NCI-H1417 (cell line): ENCODE measurements around the gene STING1.
"Not testable (repeated sequence)": the region's sequence is repeated elsewhere in the genome, so short reads cannot be mapped to it uniquely, and the experiment has no call there.

Source experiments
- DNase-seq, 3 experiments: peaks; one replicate each; lab custom pipeline; 2025; lab: John Stamatoyannopoulos, UW

STING1 gene

DNA sequence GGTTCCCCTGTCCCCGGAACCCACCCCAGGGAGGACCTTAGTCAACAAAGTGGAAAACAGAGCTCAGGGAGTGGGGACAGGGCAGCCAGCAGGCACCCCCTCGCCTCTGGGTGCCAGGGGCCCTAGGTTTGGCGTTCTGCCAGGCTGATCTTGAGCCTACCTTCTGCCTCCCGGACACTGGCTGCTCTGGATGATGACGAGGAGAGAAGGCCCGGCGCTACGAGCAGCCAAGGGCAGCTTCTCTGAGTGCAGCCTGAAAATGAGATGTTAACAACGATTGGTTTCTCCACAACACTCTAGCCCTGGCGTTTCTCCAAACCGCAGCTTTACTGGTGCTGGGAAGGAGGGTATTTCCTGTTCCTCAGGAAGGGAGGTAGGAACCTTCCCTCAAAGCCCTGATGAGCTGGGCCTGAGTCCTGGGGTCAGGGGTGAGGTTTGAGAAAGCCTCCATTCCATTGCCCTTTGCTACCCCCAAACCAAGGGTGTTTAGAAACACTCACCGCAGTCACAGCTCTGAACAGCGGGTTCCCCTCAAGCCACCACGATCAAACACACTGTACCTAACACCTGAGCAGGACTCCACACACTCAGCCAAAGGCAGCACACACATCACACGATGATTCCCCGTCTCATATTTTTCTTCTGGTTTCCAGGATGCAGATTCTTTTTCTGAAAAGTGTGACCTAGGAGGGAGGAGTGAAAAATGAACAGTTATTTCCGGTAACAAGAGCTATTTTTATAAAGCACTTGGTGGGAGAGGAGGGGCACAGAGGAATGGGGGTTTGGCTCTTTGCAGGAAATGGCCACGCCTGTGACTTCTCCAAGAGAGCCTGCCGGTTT lies at the start of gene STING1:
TSS of gene STING1 (minus strand) at position 709 of the 840 bp plus-strand sequence. CDS start 1,054 bp downstream, outside the sequence.
- DNase-seq: peak in 2 of 3 experiments; percentile 9 to 97

DNA sequence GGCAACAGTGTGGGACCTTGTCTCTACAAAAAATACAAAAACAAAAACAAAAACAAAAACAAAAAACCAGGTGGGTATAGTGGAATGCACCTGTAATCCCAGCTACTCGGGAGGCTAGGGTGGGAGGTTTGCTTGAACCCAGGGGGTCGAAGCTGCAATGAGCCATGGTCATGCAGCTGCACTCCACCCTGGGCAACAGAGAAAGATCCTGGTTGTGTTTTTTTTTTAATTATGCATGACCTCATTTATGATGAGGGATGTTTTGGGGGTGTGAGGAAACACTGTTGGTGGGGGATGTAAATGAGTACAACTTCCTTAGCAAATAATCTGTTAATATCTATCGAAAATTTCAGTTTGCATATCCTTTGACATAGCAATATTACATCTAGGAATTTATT lies 49.2 kb upstream of the STING1 start:
- DNase-seq: no peak

DNA sequence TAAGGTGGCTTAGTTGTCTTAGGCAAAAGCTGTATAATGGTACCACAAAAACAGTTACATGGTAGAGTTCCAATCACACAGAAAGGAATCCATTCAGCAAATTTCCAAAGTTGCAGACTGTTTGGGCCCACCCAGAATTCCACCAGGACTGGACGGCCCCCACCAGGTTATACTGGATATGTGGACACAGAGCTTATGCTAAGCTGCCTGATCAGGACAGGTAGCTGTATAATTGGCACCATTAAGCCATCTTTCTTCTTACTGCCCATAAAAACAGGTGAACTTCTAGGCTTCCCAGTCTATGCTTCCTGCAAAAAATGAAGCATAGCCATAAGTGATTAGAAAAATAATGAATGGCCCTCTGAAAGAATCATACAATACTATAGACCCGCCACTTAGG lies 47.5 kb upstream of the STING1 start:
- DNase-seq: not testable (repeated sequence)

DNA sequence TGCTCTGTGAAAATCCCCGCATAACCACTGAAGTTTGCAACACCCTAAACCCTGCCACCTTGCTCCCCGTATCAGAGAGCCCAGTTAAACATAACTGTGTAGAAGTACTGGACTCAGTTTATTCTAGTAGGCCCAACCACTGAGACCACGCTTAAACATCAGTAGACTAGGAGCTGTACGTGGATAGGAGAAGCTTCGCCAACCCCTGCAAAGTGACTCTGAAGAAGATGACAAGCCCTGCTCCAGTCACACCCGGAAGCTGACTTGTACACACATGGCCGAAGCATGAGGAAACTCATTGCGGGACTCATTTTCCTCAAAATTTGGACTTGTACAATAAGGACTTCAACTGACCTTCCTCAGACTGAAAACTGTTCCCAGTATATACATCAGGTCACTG lies 46.1 kb upstream of the STING1 start:
- DNase-seq: not testable (repeated sequence)

DNA sequence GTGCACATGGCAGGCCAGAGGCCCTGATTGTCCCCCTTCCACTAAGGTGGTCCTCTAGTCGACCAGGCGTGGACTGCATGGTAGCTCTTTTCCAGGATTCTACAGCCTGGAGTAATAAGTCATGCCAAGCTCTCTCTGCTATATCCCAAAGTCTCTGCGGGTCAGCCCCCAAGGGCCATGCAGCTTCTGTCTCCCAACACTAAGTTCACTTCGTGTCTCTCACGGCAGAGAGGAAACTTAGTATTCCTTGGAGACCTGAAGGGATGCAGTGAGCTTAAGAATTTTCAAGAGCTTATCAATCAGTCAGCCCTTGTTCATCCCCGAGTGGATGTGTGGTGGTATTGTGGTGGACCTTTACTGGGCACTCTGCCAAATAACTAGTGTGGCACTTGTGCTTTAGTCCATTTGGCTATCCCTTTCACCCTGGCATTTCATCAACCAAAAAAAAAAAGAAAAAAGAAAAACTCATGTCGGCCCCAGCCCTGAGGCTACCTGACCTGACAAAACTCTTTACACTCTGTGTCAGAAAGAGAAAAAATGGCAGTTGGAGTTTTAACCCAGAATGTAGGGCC lies 45.4 kb upstream of the STING1 start:
- not testable (repeated sequence) for DNase-seq

DNA sequence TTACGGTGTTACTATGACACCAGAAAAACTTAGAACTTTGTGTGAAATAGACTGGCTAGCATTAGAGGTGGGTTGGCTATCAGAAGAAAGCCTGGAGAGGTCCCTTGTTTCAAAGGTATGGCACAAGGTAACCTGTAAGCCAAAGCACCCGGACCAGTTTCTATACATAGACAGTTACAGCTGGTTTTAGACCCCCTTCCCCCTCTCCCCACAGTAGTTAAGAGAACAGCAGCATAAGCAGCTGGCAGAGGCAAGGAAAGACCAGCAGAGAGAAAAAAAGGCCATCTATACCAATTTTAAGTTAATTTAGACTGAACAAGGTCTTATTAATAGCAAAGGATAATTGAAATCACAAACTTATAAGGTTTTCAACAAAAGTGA lies 44.5 kb upstream of the STING1 start:
- DNase-seq: not testable (repeated sequence)

DNA sequence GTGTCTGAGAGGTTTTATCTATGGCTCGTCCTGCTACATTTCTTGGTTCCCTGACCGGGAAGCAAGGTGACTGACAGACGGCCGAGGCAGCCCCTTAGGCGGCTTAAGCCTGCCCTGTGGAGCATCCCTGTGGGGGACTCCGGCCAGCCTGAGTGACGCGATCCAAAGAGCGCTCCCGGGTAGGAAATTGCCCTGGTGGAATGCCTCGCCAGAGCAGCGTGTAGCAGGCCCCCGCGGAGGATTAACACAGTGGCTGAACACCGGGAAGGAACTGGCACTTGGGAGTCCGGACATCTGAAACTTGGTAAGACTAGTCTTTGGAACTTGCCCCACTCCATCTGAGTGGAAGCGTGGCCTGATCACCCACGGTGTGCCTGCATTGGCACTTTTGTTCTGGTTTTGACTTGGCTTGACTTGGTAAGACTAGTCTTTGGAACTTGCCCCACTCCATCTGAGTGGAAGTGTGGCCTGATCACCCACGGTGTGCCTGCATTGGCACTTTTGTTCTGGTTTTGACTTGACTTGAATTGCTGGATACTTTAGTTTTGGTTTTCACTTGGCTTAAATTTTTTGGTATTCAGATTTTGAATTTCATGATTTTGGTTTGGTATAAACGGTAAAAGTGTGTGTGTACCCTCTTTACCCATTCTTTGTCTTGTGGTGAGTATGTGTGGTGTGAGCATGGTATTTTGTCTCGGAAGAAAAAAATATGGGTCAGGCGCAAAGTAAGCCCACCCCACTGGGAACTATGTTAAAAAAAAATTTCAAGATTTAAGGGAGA lies 43.9 kb upstream of the STING1 start:
- not testable (repeated sequence) for DNase-seq

DNA sequence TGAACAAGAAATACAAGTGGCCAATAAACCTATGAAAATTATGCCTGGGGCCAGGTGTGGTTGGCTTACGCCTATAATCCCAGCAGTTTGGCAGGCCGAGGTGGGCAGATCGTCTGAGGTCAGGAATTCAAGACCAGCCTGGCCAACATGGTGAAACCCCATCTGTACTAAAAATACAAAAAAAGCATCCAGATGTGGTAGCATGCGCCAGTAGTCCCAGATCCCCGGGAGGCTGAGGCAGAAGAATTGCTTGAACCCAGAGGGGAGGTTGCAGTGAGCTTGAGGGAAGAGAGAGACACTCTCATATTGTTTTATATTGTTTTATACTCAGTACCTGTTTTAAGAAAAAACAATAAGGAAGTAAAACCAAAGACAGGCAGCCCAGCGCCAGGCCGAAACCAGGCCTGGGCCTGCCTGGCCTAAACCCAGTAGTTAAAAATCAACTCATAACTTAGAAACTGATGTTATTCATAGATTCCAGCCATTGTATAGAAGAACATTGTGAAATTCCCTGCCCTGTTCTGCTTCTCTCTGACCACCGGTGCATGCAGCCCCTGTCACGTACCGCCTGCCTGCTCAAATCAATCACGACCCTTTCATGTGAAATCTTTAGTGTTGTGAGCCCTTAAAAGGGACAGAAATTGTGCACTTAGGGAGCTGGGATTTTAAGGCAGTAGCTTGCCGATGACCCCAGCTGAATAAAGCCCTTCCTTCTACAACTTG lies 43.2 kb upstream of the STING1 start:
- not testable (repeated sequence) for DNase-seq

DNA sequence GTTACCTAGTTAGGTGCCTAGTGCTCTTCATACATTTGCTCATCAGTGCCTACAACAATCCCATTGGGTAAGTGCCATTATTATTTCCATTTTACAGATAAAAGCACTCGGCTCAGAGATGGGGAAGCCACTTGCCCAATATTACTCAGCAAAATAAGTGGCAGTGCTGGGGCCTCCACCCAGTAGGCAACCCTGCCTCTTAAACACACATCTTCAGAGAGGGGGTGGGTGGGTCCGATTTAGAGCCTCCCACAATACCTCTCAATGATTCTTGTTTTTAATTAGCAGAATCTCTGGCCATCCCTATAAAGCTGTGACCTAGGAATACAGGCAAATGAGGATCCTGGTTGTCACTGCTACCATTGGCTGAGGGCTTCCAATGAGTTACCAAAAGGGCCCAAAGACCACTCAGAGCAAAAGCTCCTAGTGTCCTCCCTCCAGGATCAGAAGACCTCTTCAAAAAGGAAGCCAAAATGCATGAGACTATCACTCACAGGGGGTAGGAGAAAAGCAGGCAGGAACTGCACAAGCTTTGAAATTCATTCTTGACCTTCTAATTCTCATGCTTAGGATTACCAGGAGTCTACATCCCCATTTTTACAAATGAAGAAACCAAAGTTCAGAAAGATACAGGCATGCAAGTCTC lies 42.5 kb upstream of the STING1 start:
- DNase-seq: no peak

DNA sequence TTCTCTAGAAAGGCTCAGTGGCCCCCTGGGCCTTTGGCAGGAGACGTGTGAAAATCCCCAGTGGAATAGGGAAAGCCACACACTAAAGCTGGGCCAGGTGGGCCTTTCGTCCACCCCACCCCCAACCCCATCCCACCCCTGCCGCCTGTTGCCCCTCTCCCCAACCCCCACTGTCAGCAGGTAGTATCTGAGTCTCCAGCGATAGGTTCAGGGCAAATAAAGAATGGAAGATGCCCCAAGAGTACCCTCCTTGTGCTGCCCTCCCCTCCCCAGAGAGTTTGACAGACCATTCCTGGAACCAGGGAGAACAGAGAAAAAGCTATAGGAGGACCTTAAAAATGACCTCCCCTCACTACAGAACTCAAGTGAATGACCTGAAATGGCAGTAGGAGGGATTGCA lies 41.9 kb upstream of the STING1 start:
- DNase-seq: no peak

DNA sequence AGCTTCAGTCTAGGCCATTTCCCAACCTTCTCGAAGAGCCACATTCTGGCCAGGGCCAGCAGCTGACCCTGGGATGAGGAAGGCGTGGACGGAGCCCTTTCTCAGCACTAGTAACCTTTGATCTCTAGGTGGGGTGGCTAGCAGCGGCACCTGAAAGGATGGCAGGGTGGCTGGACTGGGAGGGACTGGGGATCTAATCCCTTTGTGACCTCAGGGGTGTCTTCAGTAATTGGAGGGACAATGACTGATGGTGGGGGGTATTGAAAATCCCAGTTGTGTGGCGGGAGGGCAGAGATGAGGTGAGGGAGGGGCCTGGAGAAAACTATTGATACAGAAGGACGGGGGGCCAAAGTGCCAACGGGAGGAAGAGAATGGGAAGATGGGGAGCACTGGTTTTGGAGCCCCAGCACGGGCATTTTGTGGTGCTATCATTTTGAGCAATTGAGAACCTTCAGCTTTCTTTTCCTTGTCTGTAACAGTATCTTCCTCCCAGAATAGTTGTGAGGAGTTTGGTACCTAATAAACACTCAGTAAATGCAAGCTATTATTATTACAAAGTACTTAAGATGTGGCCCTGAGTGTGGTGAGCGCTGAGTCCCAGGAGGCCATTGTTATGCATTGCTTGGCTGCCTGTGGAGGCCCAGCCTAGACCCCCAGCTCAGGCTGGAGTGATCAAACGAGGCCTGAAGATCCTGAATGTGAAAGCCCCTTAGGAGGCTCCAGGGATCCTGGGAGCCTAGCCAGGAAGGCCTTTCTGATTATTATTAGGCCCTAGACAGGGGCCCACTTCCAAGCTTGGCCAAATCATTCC lies 41.3 kb upstream of the STING1 start:
- no peak for DNase-seq

DNA sequence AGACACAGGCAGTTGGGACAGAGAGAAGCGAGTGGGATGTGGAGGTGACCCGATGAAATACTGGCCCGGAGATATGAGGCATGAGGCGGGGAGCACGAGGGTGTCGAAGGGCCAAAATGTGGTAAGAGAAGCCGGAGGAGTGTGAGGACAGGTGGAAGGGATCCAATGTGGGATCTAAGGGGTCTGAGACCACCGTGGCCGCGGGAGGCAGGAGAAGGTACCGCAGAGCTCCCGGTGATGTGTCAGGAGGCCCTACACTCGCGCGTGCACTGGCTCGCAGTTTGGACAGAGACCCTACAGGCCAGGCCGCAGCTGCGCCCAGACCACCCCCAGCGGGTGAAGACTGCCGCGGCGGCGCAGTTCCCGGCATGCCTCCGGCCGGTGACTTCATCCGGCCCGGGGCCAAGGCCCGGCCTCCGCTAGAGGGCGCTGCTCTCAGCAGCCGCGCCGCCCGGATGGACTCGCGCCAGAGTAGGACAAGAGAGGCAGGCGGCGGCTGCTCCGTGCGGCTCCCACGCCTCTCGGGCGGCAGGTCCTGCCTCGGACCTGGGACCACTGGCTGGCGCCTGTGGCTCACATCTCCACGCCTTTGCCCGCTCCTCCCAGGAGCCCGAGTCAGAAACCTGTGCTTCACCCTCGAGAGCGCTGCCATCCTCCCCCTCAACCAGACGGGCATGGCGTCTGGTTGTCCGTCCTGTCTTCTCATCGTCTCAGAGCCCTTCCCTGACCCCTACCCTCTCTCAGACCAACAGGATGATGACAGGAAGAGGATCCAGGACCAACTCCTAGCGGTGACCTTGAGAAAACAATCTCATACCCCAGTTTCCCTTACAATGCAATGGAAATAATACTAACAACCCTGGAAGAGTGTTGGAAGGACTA lies 35.4 kb upstream of the STING1 start:
- peak; percentile 73 to 90 (median 83) for DNase-seq

DNA sequence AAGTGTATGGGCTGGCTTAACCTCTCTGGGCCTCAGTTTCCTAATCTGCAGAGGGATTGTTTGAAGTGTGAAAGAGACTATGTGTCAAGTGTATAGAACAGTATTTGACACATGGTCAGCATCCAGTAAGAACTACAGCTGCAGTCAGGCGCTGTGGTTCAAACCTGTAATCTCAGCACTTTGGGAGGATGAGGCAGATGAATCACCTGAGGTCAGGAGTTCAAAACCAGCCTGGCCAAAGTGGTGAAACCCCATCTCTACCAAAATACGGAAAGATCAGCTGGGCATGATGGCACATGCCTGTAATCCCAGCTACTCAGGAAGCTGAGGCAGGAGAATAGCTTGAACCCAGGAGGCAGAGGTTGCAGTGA lies 31.9 kb upstream of the STING1 start:
- DNase-seq: no peak

DNA sequence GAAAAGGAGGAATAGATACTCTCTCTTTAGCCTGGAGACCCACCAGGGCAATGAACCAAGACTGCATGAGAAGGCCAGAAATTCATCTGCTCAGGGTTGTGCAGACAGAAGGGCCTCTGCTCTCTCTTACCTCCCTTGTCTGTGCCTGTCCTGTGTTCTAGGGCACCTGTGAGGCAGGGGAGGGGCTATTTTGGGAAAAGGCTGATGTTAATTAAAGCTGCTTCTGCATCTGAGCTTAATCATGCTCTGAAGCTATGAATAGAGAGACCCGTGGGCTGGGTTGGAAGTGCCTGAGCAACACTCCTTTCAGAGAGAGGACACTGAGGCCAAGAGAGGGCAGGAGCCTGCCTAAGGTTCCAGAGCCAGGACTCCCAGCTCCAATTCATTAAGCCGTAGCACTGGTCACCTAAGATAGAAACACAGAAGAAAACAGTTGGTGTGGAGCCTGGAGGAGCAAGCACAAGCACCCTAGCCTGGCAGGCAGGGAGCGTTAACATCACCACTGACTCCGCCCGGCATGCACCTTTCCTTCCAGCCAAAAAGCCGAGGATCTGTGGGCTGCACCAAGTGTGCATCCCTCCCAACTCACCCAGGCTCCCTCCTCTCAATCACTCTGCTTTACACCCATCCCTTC lies 31.4 kb upstream of the STING1 start:
- DNase-seq: no peak

DNA sequence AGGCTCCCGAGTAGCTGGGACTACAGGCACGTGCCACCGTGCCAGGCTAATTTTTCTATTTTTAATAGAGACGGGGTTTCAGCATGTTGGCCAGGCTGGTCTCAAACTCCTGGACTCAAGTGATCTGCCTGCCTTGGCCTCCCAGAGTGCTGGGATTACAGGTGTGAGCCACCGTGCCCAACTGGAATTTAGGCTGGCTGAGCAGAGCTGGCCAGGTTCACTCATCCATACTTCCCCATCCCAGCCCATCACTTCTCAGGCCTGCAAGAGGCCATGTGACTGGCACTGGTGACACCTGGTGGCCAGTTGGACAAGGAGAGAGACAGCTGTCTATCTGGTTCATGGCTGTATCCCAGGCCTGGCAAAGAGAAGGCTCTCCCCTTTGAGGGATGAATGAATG lies 30.9 kb upstream of the STING1 start:
- DNase-seq: peak; percentile 45 to 74 (median 72)

DNA sequence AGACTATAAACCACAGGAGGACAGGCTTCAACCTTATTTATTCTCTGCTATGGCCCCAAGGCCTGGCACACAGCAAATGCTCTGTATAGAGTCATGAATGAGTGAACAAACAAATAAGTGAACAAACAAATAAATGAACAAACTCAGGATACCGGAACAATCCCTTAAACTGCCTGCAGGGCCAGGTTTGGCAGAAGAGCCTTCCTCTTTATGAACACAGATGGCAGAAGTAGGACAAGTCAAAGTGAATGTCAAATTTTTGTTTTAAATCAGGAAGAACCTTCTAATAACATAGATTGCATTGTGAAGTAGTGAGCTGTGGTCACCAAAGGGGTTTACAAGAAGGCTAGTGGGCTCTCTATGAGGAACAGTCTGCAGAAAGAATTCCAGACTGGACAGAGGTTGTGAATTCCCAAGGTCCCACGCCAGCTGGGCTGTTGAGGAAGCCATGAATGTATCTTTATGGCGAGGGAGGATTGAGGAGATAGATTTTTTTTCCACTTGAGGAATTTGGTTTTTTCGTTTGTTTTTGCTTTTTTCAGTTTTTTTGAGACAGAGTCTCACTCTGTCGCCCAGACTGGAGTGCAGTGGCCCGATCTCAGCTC lies 30.3 kb upstream of the STING1 start:
- no peak for DNase-seq

DNA sequence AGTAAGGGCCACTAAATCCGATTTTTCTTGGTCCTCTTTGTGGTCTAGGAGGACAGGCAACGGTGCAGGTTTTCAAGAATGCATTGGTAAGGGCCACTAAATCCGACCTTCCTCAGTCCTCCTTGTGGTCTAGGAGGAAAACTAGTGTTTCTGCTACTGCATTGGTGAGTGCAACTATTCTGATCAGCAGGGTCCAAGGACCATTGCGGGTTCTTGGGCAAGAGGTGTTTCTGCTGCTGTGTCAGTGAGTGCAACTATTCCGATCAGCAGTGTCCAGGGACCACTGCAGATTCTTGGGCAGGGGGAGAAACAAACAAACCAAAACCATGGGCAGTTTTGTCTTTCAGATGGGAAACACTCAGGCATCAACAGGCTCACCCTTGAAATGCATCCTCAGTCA lies 22.2 kb upstream of the STING1 start:
- not testable (repeated sequence) for DNase-seq

DNA sequence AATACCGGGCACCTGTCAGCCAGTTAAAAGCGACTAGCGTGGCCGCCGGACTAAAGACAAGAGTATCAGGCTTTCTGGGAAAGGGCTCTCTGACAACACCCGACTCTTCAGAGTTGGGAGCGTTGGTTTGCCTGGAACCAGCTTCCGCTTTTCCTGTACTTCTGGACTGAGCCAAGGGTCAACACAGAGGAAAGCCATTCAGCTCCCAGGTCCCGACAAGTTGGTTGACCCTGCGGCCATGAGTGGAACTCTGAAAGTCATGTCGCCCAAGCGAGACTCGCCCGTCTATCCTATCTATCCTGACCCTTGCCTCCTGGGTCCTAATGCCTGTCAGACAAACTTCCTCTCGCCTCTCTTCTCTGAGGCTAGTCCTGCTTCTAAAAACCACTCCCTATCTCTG lies 21.3 kb upstream of the STING1 start:
- not testable (repeated sequence) for DNase-seq
